NCI-H510A (cell line): Measurements from ENCODE around the gene ITGB3.

Experiments used
- DNase-seq: peaks from one replicate; lab custom pipeline; 2025; lab: John Stamatoyannopoulos, UW

ITGB3 gene

DNA sequence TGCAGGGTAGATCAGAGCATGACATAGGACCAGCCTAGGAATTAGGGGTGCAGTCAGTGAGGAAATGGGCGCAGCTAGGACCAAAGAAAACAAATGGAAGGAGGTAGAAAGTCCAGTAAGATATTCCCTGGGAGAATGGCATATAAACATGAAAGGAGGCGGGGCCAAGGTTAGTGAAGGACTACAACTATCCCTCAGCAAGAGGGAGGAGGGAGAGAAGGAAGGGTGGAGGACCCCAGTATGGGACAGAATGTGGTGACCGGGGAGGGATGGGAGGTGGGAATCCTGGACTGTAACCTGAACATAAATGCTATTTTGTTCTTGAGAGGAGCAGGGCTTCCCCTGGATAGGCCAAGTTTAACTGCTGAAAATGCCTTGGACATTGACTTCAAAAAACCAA lies 22.8 kb downstream of the ITGB3 start:
- no peak for DNase-seq

DNA sequence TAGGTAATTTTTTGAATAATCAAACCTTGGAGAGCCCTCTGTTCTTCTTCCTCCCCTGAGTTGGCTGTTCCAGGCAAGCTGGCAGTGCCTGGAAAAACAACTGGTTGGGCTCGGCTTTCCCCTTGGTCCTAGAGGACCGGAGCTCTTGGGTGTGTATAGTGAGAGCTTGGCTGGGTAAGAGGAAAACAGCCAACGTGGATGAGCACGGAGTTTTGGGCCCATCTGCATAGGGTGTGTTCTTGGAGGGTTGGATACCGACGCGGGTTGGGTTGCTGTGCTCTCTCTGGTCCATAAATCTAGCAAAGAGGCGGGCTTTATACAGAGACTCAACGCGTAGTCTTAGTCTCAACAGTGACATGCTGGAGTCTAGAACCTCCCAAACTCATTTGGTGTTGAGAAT lies 23.2 kb downstream of the ITGB3 start:
- peak; percentile 80 for DNase-seq

DNA sequence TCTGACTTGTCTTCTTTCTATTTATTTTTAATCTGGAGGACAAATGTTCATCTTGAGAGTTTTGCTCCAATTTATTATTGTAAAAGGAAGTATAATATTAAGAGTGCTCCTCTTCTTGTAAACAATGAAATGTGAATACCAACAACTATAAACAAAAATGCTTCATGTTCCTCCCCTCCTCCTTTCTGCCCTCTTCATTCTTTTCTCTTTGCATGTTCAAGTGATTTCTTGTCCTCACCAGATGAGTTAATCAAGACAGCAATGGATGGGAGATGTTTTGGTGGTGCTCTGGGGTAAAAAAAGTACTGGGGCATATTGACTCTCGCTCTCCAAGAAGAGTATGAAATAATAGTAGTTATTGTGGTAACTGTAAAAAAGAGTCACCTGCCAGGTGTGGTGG lies 24.3 kb downstream of the ITGB3 start:
- DNase-seq, result no peak

DNA sequence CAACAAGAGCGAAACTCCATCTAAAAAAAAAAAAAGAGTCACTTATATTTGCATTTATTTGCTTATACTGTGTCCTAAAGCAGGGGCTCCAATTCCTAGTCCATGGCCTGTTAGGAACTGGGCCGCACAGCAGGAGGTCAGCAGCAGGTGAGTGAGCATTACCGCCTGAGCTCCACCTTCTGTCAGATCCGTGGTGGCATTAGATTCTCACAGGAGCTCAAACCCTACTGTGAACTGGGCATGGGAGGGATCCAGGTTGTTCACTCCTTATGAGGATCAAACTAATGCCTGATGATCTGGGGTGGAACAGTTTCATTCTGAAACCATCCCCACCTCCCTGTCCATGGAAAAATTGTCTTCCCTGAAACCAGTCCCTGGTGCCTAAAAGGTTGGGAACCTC lies 24.9 kb downstream of the ITGB3 start:
- no peak for DNase-seq

DNA sequence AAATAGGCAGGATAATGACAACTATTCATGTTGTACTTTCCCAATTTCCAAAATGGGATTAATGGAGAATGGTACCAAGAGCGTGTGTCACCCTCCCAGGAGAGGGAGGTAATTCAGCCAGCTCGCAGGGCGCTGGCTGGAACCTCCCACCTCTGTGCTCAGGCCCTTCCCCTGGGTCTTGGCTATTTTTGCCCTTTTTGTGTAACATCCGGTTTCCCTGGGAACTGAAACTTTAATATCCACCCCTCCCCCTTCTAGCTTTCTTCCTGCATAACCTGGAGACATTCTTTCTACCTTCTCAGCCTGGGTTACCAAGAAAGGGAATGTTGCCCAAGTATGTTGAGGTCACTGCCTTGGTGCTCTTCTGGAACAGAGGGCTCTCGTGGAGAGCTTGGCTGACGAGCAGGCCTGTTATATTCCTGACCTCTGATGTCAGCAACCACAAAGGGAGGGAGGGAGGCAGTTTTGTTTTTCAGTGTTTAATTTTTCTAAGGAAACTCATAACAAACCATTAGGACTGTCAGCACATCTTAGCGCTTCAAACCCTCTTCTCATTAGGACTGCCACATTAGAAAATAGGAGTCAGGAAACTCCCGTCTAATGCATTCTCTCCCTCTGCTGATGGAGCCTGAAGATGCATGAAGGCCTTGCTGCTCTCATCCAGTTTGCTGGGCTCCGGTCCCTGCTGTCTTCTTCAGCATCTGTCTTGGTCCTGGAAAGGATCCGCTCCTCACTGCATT lies 25.6 kb downstream of the ITGB3 start:
- DNase-seq, result no peak

DNA sequence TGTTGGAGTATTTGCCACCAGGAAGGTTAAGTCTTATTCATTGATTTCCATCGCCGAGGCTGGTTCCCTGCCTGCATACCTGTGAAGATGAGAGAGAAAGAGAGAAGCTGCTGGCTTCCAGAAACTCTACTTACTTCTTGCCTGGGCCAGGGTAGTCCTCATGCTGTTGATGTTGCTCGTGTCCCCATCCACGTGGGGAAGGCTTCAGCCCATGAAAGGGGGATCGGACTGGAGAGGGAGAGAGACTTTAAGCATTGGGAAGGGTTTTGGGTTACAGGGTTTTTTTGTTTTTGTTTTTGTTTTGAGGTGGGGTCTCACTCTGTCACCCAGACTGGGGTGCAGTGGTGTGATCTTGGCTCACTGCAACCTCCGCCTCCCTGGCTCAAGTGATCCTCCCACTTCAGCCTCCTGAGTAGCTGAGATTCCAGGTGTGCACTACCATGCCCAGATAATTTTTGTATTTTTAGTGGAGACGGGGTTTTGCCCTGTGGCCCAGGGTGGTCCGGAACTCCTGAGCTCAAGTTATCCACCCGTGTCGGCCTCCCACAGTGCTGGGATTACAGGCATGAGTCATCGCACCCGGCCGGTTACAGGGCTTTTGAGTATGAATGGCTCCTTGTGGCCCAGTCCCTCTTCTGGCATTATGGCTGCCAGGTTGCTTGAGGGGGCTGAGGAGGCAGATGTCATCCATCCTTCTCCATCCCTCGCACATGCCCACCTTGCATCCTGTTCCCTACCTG lies 26.6 kb downstream of the ITGB3 start:
- DNase-seq, result no peak

DNA sequence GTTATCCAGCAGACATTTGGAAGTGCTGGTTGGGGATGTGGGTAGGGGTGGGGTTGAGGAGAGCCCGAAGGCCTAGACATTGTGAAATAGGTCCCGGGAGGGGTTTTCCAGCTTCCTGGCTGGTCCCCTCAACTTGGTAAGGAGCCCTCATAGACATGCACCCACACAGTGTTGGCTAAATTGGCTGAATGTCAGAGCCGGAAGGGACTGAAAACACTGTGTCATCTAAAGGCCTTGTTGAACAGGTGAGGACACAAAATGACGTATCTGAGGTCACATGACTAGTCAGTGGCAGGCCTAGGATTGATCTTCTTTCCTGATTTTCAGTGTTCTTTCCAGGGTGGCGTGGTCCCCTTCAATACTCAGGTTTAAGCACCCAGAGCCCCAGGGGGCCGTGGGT lies 27.6 kb downstream of the ITGB3 start:
- no peak for DNase-seq

DNA sequence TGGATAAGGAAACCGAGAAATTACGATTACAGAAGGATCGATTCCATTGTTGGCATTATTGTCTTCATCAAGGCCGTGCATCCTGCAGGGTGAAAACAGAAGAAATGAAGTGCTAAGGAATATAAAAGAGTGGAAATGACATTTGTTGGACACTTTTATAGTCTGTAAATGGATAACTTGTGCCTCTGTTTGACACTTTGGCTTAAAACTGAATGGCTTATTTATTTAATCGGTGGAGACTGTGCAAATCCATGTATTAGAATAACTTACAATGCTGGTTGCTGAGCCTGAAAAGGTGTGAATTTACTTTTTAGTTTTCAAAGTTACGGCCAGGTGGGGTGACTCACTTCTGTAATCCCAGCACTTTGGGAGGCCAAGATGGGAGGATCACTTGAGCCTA lies 31.4 kb downstream of the ITGB3 start:
- DNase-seq, result no peak

DNA sequence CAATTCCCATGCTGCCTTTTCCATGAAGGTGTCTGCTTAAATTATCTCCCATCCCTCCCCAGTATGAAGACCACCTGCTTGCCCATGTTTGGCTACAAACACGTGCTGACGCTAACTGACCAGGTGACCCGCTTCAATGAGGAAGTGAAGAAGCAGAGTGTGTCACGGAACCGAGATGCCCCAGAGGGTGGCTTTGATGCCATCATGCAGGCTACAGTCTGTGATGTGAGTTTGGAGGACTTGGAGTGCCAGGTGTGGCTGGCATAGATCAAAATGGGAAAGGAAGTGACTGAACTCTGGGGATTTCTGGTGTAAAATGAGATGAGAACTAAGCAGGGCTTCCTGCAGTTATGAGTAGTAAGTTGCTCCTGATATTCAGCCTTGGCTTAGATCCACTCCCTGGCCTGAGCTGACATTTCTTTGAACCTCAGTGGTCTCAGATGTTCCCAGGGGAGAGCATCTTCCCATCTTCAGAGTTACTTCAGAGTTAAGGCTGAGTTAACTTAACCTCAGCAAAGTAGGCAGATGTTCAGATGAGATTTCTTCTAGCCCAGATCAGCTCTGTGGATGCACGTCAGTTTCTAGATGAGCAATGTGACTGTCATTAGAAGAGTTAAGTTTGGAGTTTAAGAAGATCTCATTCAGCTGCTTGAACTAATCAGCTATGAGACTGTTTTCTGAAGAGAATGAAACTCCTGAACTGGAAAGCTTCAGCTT lies 32.7 kb downstream of the ITGB3 start:
- DNase-seq, result no peak

DNA sequence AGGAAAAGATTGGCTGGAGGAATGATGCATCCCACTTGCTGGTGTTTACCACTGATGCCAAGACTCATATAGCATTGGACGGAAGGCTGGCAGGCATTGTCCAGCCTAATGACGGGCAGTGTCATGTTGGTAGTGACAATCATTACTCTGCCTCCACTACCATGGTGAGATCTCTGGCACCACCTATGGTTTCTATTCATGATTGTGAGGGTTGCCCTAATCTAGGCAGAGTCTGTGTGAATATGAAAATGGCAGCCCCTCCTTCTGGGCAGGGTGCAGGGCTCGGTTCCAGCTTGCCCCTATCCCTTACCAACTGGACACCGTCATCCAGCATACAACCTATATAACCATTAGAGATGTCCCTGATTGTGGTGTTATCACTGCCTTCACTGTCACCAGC lies 33.4 kb downstream of the ITGB3 start:
- DNase-seq, result no peak

DNA sequence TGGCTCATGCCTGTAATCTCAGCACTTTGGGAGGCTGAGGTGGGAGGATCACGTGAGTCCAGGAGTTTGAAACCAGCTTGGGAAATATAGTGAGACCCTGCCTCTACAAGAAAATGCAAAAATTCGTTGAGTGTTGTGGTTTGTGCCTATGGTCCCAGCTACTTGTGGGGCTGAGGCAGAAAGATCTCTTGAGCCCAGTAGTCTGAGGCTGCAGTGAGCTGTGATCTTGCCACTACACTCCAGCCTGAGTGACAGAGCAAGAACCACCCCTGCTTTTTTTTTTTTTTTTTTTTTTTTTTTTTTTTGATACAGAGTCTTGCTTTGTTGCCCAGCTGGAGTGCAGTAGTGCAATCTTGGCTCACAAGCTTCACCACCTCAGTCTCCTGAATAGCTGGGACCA lies 34.0 kb downstream of the ITGB3 start:
- DNase-seq, result no peak

DNA sequence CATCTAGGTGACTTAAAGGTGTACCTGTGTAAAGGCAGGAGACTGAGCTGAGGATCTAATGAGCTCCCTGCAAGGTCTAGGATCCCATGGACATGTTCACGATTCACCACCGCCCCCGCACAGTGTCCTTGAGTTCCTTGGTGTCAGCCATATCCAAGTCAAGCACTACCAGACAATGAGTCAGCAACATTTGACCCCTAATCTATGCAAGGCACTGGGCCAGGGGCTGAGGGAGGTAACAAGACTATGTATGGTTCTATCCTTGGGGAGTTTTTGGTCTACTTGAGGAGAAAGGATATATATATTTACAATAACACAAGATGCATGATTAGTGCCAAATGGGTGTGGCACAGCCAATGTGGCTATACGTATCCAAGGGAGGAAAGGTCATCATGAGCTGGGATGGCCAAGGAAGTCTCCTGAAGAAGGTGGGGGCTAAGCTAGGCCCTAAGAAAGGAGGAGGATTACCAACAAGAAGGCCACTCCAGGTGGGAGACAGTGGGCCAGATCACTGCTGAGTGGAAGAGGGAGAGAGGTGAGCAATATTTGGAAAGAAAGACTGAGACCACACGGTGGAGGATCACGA lies 35.0 kb downstream of the ITGB3 start:
- no peak for DNase-seq

DNA sequence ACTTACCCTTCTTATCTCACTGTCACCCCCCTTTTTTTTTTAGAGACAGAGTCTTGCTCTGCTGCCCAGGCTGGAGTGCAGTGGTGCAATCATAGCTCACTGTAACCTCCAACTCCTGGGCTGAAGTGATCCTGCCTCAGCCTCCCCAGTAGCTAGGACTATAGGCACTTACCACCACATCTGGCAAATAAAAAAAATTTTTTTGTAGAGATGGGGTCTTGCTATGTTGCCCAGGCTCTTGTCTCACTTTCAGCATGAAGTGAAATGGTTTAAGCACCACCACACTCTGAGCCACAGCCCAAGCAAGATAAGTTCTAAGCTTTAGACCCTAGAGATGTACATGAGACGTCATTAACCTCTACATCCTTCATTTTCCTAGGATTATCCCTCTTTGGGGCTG lies 35.7 kb downstream of the ITGB3 start:
- DNase-seq, result no peak

DNA sequence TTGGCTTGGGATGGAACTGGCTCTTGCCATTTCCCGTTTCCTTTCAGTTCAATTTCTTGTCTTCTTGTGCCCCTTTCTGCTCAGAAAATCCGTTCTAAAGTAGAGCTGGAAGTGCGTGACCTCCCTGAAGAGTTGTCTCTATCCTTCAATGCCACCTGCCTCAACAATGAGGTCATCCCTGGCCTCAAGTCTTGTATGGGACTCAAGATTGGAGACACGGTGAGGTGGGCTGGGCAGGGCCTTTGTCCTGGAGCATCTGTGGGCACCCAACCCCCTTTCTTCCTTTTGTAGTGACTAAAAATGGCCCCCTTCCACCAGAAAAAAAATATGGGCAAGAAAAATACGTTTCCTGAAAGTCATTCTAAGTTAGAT lies 37.2 kb downstream of the ITGB3 start:
- DNase-seq, result no peak

DNA sequence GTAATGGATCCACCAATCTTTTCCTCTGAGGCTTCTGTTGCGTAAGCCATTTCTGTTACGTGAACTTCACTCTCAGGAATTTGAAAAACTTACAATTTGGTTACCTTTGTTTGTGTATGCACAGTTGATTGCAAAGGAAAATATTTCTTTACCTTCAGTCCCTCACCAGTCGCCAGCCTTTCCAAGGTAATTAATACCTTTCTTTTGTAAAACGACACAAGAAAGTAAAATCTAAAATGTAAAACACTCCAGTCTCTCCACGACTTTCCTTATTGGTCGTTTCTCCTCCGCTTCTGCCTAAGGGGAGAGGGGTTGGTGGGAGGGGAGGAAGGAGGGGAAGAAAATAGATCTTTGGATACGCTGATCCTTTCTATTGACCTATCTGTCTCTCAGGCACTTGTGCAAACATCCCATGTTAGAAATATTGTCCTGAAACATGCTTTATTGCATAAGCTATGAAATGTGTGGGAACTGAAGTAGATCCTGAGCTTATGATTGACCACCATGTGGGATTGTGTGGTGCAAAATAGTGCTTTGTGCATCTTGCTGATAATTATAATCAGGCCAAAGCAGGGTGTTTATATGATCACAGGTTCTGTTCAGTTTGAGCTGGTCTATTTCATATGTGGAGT lies 37.7 kb downstream of the ITGB3 start:
- DNase-seq, result no peak

DNA sequence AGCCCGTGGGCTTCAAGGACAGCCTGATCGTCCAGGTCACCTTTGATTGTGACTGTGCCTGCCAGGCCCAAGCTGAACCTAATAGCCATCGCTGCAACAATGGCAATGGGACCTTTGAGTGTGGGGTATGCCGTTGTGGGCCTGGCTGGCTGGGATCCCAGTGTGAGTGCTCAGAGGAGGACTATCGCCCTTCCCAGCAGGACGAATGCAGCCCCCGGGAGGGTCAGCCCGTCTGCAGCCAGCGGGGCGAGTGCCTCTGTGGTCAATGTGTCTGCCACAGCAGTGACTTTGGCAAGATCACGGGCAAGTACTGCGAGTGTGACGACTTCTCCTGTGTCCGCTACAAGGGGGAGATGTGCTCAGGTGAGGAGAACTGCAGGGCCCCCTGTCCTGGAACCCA lies 38.6 kb downstream of the ITGB3 start:
- no peak for DNase-seq

DNA sequence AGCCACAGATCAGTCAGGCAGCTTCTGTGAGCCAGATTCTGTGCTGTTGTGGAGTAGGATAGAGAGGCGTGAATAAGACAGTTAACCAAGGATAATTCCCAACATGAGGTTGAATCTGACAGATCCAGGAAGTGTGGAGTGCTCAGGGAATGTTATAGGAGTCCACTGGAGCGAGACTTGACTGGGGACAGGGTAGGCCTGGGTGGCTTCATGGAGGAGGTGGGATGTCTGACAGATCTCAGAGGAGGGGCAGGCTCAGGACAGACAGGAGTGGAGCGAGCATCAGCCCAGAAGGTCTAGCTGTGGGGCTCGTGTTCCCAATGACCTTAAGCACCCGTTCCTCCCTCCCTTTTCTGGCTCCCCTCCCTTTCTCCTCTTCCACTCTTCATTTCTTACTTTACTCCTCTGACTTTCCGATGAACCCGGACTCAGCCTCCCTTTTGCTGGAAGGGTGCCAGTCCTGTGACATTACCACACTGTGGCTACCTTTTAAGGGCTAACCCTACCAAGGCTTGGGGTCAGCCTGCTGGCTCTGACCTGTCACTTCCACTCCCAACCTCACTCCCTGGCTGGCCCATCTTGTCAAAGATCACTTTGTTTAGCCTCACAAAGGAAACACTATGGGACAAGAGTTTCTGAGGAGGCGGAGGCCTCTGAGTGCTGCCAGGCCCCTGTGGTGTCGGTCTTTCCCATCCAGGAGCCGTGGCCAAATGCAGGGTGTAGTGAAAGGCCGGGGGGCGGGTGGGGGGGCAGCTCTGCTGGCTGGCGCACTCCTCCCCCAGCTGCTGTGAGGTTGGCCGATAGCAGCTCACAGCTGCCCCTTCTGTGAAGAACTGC lies 41.6 kb downstream of the ITGB3 start:
- no peak for DNase-seq

DNA sequence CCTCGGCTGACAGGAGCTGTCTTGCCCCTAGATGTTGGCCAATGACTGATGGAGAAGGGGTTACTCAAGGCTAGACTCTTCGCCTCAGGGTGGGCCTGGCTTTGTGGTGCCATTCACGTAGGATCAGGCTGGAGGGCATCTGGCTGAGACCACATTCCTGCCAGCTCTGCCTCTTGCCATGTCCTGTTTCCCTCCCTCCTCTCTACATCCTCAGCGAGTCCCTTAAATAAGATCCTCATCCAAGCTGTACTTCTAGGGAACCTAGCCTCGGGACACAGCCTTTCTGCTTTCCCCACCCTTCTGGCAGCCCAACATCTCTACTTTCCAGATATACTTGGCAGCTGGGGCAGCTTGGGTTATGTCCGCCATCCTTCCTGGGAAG lies 42.2 kb downstream of the ITGB3 start:
- no peak for DNase-seq

DNA sequence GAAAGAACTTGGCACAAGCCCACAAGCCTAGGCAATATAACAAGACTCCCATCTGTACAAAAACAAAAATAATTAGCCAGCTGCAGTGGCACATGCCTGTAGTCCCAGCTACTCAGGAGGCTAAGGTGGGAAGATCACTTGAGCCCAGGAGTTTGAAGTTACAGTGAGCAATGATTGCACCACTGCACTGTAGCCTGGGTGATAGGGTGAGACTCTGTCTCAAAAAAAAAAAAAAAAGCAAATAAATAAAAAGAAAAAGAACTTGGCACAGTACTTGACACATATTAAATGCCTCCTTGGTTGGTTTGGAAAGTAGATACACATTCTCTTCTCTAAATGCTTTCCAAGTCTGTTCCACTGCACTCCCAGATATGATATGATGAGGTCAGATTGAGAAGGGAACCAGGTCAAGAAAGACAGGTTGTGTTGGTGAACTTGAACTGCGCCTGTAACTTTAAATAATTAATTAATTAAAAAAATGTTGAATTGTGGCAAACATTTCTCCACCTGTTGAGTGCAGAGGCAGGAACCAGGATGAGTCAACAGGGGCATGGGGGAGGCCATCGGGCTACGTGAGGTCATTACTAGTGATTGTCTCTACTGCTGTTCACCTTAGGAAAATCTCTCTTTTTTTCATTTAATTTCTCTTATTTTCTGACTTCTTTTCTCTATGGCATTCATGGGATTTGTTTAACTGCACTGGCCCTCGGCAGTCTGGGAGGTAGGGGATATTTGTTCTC lies 44.2 kb downstream of the ITGB3 start:
- DNase-seq, result no peak

DNA sequence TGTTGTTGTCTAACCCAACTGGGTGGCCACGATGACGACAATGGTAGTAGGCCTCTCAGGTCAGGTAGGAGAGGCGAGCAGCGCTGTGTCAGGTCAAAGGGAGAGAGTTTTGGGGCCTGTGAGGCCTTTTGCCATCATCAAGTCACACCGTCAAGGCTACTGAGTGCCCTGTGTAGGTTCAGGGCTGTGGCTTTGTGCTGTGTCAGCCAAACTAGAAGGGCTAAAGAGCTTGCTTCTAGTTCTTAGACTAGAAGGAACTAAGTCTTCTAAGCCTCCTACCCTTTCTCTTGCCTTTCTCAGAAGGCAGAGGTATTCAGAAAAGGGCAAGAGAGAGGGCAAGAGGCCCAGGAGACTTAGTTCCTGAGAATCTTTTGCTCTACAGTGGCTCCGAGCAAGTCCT lies 45.1 kb downstream of the ITGB3 start:
- DNase-seq, result no peak
